Limb (tissue), 2 donors: ENCODE results near the gene ATF4.
"Not testable (repeated sequence)": the region's sequence is repeated elsewhere in the genome, so short reads cannot be mapped to it uniquely, and the experiment has no call there.

Experiments
- DNase-seq, 2 donors: peaks; one replicate each; pipeline ENCODE4 v3.0.0-alpha.2; 2016; ENCODE audit errors: extremely low spot score in 2 of 2

Gene ATF4

DNA sequence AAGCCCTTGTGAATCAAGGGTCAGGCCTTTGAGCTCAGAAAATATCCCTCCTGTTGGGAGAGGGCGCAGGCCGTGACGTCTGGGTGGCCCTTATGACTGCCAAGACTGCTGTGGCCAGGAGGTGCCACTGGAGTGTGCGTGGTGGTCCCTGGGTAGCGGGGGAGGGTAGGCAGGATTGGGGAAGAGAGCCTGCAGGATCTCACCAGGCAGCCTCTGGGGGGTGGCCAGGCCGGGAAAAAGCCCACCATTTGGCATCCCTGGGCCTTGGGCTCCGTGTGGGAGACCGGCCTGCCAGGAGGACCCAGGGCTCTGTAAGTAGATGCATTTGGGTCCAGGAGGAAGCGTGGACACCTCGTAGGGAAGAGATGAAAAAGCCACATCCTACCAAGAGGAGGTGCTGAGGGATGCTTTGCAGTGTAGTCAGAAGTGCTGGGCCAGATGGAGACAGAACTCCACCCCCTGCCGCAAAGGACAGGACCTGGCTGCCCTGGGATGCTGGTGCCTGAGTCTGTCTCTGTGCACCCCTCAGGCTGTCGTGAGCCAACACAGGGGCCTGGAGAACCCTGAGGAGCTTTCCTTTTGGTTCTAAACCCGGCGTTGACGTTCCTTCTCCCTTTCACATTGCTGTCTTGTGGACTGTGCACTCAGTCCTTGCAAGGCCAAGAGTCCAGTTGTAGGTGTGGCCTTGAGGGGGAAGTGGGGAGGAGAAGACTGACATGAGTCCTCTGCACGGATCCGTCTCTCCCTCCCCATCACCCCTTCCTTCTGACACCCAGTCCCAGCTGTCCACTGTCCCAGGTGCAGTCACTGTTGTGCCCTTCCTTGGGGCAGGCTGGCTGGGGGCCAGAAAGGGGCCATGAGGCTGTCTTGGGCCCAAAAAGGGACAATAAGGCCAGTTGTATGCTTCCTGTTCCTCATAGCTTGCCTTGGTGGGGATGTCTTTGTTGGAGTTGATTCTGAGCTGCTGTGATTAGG is 31.0 kb upstream of the ATF4 start:
- DNase-seq, result no peak

DNA sequence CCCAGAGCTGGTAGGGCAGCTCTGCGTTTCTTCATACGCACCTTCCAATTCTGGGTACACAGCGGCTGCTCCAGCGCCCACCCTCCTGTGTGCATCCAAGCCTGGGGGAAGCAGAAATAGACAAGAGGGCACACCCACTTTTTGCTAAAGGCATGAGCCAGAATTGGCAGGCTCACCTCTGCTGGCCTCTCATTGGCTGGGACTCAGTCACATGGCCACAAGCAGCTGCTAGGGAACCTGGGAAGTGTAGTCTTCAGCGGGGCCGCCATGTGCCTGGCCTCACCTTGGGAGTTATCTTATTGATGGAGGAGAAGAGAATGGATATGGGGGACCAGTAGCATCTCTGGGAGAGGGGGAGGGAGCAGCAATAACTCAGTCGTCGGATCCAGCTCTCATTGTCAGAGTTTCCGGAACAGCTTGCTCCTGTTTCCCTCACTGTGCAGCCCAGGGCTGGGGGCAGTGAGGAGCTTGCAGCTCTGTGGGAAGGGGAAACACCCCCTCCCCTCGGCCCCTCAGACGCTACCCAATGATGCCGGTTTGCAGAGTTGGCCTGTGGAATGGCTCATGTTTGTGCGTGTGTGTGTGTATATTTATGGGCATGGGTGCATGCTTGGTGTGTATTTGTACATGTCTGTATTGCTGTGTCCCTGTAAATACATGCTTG is 30.1 kb upstream of the ATF4 start:
- DNase-seq, result peak; percentile 69 to 78

- DNase-seq, result no peak
These were observed 29.2 kb upstream of the ATF4 start for GRCh38 chr22:39490966-39491680.

GRCh38 chr22:39491696-39492095 is 28.7 kb upstream of the ATF4 start:
- DNase-seq, result no peak

GRCh38 chr22:39492186-39492585 is 28.2 kb upstream of the ATF4 start:
- no peak for DNase-seq

DNA sequence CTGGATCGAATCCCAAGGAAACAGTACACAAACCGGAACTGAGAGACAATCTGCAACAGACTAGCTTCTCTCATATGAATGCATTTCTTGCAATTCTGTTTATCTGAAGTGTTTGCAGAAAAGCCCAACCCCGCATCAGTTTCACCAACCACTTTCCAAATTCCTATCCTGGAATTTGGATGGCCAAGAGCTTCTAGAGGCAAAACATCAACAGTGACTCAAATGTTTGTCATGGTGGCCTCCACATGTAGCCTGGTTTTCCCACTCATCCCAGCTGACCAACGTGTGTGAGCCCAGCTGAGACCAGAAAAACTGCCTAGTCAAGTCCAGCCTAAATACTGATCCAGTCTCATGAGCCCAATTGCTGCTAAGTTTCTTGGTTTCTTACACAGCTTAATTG is 26.6 kb upstream of the ATF4 start:
- no peak for DNase-seq

- DNase-seq, result no peak
These were observed 25.8 kb upstream of the ATF4 start for GRCh38 chr22:39494471-39495120.

DNA sequence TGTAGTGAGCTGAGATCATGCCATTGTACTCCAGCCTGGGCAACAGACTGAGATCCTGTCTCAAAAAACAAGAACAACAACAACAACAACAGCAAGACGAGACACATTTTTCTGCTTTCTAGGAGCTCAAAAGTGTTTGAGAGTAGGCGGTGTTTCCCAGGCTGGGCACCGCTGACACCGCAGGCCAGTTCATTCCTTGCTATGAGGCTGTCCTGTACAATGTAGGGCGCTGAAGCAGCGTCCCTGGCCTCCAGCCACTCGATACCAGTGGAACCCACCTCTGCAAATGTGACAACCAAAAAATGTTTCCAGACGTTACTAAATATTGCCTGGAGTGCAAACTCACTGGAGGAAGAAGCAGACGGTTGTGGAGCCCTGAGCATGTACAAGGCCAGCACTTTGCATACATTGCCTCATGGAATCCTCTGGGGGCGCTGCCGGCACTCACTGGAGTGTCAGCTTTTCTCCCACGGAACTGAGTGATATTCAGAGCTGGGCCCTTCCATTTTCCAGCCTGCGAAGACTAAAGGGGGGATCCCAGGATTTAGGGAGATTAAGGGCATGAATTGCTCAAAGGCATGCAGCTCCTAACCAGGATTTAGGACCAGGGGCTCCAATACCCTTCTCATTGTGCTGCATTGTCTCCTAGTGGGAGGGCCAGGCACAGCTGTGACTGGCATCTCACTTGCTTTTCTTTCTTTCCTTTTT is 24.1 kb upstream of the ATF4 start:
- DNase-seq, result peak; percentile 56 to 78

GRCh38 chr22:39497429-39497828 is 22.9 kb upstream of the ATF4 start:
- DNase-seq, result no peak

DNA sequence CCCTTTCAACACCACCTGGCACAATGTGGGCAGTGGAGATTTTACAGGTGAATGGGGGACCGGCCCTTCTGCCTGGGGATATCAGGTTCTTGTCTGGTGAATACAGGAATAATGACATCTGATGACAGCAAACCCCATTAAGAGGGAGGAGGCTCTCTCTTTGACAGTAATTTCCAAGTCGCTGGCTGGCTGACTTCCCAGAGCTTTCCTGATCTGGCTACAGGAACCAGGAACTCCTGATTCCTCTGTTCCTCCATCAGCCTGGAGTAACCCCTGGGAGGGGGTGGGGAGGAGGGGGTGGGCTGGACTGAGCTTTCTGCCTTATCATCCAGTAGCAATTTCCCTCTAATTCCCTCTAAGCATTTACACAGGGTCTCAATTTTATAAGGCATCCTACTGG is 22.0 kb upstream of the ATF4 start:
- no peak for DNase-seq

- no peak for DNase-seq
These were observed 21.6 kb upstream of the ATF4 start for GRCh38 chr22:39498802-39499201.

DNA sequence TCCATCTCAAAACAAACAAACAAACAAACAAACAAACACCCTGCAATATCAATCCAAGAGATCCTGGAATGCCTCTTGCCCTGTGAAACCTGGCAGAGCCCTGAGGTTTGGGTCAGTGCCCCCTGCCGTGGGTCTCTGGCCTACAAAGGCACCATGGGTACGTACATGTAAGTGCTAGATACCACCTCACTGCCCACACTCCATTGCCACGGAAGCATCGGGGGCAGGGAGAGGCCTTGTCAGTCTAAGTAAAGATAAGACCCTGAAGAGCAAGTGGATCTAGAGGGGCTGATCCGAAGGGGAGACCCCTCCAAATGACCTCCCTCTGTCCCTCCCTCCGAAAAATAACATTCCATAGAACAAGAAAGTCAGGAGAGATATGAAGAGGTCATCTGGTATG is 20.3 kb upstream of the ATF4 start:
- no peak for DNase-seq

DNA sequence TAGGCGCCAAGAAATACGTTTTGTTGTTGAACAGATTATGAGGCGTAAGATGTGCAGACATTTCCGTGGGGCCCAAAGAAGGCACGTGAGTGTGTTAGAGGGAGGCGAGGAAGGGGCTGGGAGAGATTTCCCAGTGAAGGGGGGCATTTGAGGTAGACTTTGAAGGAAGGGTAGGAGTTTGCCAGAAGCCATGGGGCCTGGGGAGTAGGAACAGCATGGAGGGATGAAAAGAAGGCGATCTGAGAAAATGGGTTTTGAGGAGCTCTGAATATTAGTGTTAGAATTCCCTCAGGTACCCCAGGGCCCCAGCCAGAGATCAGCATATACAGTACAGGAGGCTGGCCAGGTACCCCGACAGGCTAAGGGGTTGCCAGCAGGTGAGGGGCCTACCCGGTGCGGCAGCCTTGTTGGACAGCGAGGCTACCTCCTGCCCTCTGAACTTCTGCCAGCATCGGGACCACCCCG is 18.7 kb upstream of the ATF4 start:
- DNase-seq, result no peak

DNA sequence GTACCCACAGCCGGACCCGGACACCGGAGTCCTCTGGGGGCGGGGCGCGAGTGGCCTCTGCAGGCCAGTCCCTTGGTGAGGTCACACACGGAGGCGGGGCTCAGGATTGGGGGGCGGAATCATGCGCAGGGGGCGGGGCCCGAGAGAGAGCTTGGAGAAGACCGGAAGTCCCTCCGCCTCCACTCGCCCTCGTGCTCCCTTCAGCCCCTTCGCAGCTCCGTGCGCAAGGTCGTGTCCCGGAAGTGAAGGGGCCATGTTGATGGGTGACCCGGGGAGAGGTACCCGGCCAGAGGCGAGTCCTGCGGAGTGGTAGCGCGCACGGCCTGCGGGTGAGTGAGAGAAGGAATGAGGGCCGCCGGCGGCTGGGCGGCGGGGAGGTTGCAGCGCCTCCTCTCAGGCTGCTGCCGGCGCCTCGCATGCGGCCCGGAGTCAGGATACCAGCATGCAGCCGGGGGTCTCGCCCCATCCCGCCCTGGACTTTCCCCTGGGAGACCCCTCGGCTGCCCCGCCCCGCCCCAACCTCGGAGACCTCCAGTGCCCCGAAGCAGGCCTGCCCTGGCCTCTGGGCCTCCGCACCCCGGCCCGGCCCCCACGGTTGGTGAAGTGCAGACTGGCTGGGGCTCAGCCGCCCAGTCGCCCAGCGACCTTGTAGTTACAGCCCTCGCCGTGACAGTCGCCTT is 18.1 kb upstream of the ATF4 start, which contains the start of gene MIEF1:
TSS of gene MIEF1 (plus strand) at position 182 of the 680 bp plus-strand sequence. CDS start 9,005 bp downstream, outside the sequence.
- peak; percentile 96 to 100 for DNase-seq

DNA sequence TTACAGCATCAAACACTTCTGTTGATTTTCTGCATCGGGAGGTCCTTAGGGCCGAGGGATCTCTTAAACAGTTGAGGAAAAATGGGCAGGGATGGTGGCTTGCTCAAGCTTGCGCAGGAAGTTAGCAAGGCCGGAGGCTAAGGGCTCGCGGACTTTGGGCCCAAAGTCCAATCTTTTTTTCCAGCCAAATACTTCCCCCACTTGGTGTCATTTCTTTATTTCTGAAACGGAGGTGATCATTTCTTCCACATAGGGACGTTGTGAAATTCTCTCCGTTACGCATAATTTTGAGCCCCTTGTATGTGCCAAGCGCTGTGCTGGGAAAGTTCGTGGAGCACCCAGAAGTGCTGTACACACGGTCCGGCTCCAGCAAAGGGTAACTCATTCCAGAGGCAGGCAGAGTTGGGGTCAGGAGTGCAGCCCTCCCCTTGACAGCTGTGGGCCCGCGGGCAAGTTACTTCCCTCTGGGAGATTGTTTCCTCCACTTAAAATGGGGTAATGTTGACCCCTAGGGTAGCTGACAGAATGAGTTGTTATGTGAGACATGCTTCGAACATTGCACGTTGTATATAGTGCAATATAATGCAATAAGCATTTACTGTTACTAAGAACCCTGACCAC is 17.5 kb upstream of the ATF4 start:
- DNase-seq, result no peak

GRCh38 chr22:39503630-39504029 is 16.7 kb upstream of the ATF4 start:
- no peak for DNase-seq

- DNase-seq, result no peak
These were observed 16.3 kb upstream of the ATF4 start for GRCh38 chr22:39504071-39504470.

DNA sequence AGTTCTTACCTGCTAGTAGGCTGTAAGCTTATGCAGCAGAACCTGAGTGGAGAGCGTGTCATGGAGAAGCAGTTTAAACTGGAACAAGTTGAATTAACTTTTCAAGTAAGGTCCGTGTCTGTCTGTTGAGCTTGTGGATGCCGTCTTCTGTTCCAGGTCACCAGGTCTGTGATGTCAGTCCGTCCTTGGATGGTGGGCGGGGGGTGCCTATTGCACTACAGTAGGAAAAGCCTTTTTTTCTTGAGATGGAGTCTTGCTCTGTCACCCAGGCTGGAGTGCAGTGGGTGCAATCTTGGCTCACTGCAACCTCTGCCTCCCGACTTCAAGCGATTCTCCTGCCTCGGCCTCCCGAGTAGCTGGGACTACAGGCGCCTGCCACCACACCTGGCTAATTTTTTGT is 13.3 kb upstream of the ATF4 start:
- DNase-seq, result not testable (repeated sequence)

DNA sequence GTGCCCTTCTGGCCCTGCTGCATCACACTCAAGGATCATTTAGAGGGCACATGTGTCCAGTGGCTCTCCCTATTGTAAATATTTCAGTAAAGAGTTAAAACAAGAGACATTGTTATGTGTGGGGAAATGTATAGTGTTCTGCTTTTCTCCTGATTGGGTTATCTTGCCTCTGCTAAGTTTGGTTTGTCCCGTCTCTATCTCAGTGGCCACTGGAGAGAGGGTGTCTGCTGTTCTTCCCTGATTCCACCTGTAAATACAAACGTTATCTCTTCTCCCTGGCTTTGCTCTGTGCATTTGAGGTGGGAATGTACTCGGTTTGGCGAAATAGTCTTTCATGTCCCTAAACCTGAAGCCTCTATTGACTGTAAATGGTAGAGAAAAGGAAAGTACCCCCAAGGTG is 12.0 kb upstream of the ATF4 start:
- no peak for DNase-seq
